ENCODE data around the gene PTPRH. TPM values are rescaled to one million over a fixed set of nuclear protein-coding genes. Genes with fewer than 3 reads are reported as not detected.

Gene PTPRH
- polyA plus RNA-seq, 1 of the 3 experiments (the other 2 are of a cell fraction), result 1.1 TPM

GRCh38 chr19:55249841-55250240 lies 40.5 kb upstream of the PTPRH start (continued):
- no peak for TF ChIP-seq REST (IDR thresholded peaks at IDR 0.05; ENCODE audit: low read depth, low read length)

- Histone ChIP-seq H3K4me1 (ENCODE audit: control insufficient read depth in 1 of 2, insufficient read depth in 2 of 2, low read depth in 1 of 2, low read length in 1 of 2) (peaks cover 0 to 23% of the 10 kb centered on the region in 2 experiments; a peak in 1 of 4 replicates), H4K20me1 (ENCODE audit: insufficient read depth) (peaks cover 73% of the 10 kb centered on the region), H2AFZ (ENCODE audit: low read depth) (no peak overlapping the region), H3F3A (replicated peaks; ENCODE audit: insufficient read depth) (no peaks in the 10 kb centered on the region), H3K27me3 (ENCODE audit: insufficient read depth) (no peaks in the 10 kb centered on the region), H3K27ac (ENCODE audit: low read depth in 2 of 2, low read length in 1 of 2) (peak overlapping the region in 1 of 2 experiments; percentile 30; a peak in 1 of 4 replicates), H3K4me3 (ENCODE audit: low read depth in 2 of 2, low read length in 1 of 2) (no peak overlapping the region), H3K36me3 (replicated peaks in 1 of 2; ENCODE audit: control insufficient read depth in 1 of 2, insufficient read depth in 2 of 2, low read length in 1 of 2) (peaks cover 4 to 13% of the 10 kb centered on the region in 2 experiments), H3K9me2 (no peaks in the 10 kb centered on the region), H3K9ac (no peak overlapping the region), H3K4me2 (no peak overlapping the region), H3K79me2 (ENCODE audit: insufficient read depth) (peaks cover 67% of the 10 kb centered on the region), H3K9me3 (no peaks in the 10 kb centered on the region)
- ChIA-PET POLR2A (interaction anchor here (0.9 to 3.3 kb wide), 7 partner anchors 8 to 159 kb away, joined by 3 to 11 read pairs (median 5); partner anchors contain the start of genes PPP6R1, TMEM86B and UBE2S), CTCF (interaction anchor here (1.2 kb wide), 1 partner anchor 53 kb away, joined by 3 read pairs; no protein-coding TSS in a partner anchor)
- peak; percentile 43 for DNase-seq
- WGBS (ENCODE audit: low lambda C conversion rate), result 85% methylated on average over 4 of the region's 9 CpGs
- TF ChIP-seq JUND (IDR thresholded peaks at IDR 0.05) (no peak), TCF12 (IDR thresholded peaks at IDR 0.05) (no peak), USF2 (IDR thresholded peaks at IDR 0.05; ENCODE audit: borderline replicate concordance, low read depth, low read length) (no peak), ELF1 (IDR thresholded peaks at IDR 0.05) (no peak), USF1 (IDR thresholded peaks at IDR 0.05; ENCODE audit: borderline replicate concordance, low read depth) (no peak), CTCF (IDR thresholded peaks at IDR 0.05) (no peak), CHD2 (IDR thresholded peaks at IDR 0.05; ENCODE audit: low read length, partially characterized antibody) (no peak), FOXM1 (IDR thresholded peaks at IDR 0.05; ENCODE audit: low read depth) (no peak), TEAD4 (IDR thresholded peaks at IDR 0.05; ENCODE audit: borderline replicate concordance, insufficient read depth) (no peak), FOXJ3 (CRISPR knock-in tag; IDR thresholded peaks at IDR 0.05) (no peak), FOSL2 (IDR thresholded peaks at IDR 0.05; ENCODE audit: borderline replicate concordance, low read depth) (no peak), RAD21 (IDR thresholded peaks at IDR 0.05; ENCODE audit: low read length) (no peak)
These were observed 39.4 kb upstream of the PTPRH start for GRCh38 chr19:55248704-55249103.

Data from SK-N-SH (cell line).